Esophagus squamous epithelium (tissue), 5 donors: ENCODE data around the gene MFN1. TPM values are rescaled to one million over a fixed set of nuclear protein-coding genes. Genes with fewer than 3 reads are reported as not detected.

ENCODE experiments used
- DNase-seq: peaks from one replicate; lab custom pipeline; 2025; lab: John Stamatoyannopoulos, UW
- H3K27ac ChIP-seq, 4 donors: fragments of 200-600 bp; sonication (generic); one replicate each; pipeline ENCODE4 v1.5.1; 2016 to 2019; ENCODE audit warnings: mild to moderate bottlenecking in 1 of 4
- H3K27me3 ChIP-seq, 4 donors: fragments of 200-600 bp; sonication (generic); 1 replicate in 3 of 4; 2 replicates in 1 of 4; pipeline versions ENCODE4 v1.5.1 to v1.6.0; 2017 to 2021; ENCODE audit warnings: antibody characterized with exemption in 1 of 4
- H3K36me3 ChIP-seq, 3 donors: fragments of 200-600 bp; sonication (generic); one replicate each; pipeline ENCODE4 v1.5.1; 2016 to 2019
- H3K4me1 ChIP-seq, 3 donors: fragments of 200-600 bp; sonication (generic); one replicate each; pipeline ENCODE4 v1.5.1; 2017 to 2019
- H3K4me3 ChIP-seq, 4 donors: fragments of 200-600 bp; sonication (generic); 1 replicate in 3 of 4; 2 replicates in 1 of 4; pipeline ENCODE4 v1.5.1; 2016 to 2019; ENCODE audit warnings: mild to moderate bottlenecking in 2 of 4, moderate library complexity in 1 of 4
- H3K9me3 ChIP-seq, 3 donors: fragments of 200-600 bp; sonication (generic); one replicate each; pipeline ENCODE4 v1.5.1; 2016 to 2019
- CTCF ChIP-seq, 6 experiments: fragments of 450-650 bp in 4 of 6; fragments of 200-600 bp in 2 of 6; sonication (generic) in 2 of 6; IDR thresholded peaks; one replicate each; pipeline ENCODE4 v1.5.1; 2016 to 2019; ENCODE audit warnings: antibody characterized with exemption in 6 of 6, mild to moderate bottlenecking in 4 of 6, moderate library complexity in 4 of 6
- POLR2A ChIP-seq, 4 donors: fragments of 450-650 bp; IDR thresholded peaks; one replicate each; pipeline ENCODE4 v1.6.1; 2017; ENCODE audit warnings: antibody characterized with exemption in 4 of 4, mild to moderate bottlenecking in 4 of 4, moderate library complexity in 3 of 4
- WGBS, 2 donors: methylation state at CpG; one replicate each; pipeline ENCODE4 v1.1.5; 2018; 5-methylcytosine and 5-hydroxymethylcytosine counted together
- intact Hi-C: fragments of 100-400 bp; cut with DNase I; formaldehyde crosslinking; loops from one replicate; pipeline ENCODE4 v1.15.0; 2022
- total RNA-seq, 4 donors: library from RNA; depleted of rRNA; stranded (reverse); fragments of >200 nt; gene quantifications; one replicate each; pipeline ENCODE4 v1.1.0, GENCODE V29; 2016
- donor health status: DM: yes; HTN: yes; CAD: no.

MFN1 gene
- total RNA-seq, 4 donors from 2014 or later = 25.2 to 55.3 (median 38.2) TPM

- no peak for TF ChIP-seq POLR2A (IDR thresholded peaks at IDR 0.05)
- TF ChIP-seq CTCF (IDR thresholded peaks at IDR 0.05) = no peak
- 95 to 99% methylated on average over 6 of the region's 6 CpGs for WGBS, 2 donors
- no peak for DNase-seq
- intact Hi-C loops = no loop called here
- Histone ChIP-seq H3K4me1 (no peaks in the 10 kb centered on the region), H3K36me3 (peaks cover 3 to 93% (median 6%) of the 10 kb centered on the region in 3 donors), H3K27ac (no peak overlapping the region), H3K4me3 (no peak overlapping the region), H3K9me3 (no peaks in the 10 kb centered on the region), H3K27me3 (no peaks in the 10 kb centered on the region)
Observed at GRCh38 chr3:179373938-179374337, 26.4 kb downstream of the MFN1 start.

GRCh38 chr3:179375091-179375999 is 27.8 kb downstream of the MFN1 start:
- no peaks in the 10 kb centered on the region for H3K9me3 ChIP-seq
- intact Hi-C loops = no loop called here
- H3K27ac ChIP-seq = no peak overlapping the region
- H3K27me3 ChIP-seq = no peaks in the 10 kb centered on the region
- no peak overlapping the region for H3K4me3 ChIP-seq
- H3K36me3 ChIP-seq = peaks cover 10 to 93% (median 13%) of the 10 kb centered on the region in 3 donors
- H3K4me1 ChIP-seq = no peaks in the 10 kb centered on the region
- 86 to 90% methylated on average over 12 of the region's 12 CpGs for WGBS, 2 donors
- DNase-seq = no peak
- TF ChIP-seq POLR2A (IDR thresholded peaks at IDR 0.05) (no peak), CTCF (IDR thresholded peaks at IDR 0.05) (no peak)

GRCh38 chr3:179376474-179376873 is 29.0 kb downstream of the MFN1 start:
- no peak for TF ChIP-seq POLR2A (IDR thresholded peaks at IDR 0.05)
- TF ChIP-seq CTCF (IDR thresholded peaks at IDR 0.05) = no peak
- no peaks in the 10 kb centered on the region for H3K9me3 ChIP-seq
- WGBS, 2 donors = 91 to 94% methylated on average over 1 of the region's 1 CpG
- no peaks in the 10 kb centered on the region for H3K27me3 ChIP-seq
- peaks cover 10 to 93% (median 15%) of the 10 kb centered on the region in 3 donors for H3K36me3 ChIP-seq
- intact Hi-C loops = no loop called here
- no peak overlapping the region for H3K4me3 ChIP-seq
- DNase-seq = no peak
- no peak overlapping the region for H3K27ac ChIP-seq
- no peaks in the 10 kb centered on the region for H3K4me1 ChIP-seq

GRCh38 chr3:179391906-179392305 is 44.4 kb downstream of the MFN1 start:
- Histone ChIP-seq H3K27ac (no peak overlapping the region), H3K4me3 (no peak overlapping the region), H3K36me3 (peaks cover 5 to 90% (median 6%) of the 10 kb centered on the region in 3 donors), H3K4me1 (no peaks in the 10 kb centered on the region), H3K27me3 (no peaks in the 10 kb centered on the region), H3K9me3 (no peaks in the 10 kb centered on the region)
- intact Hi-C loops = no loop called here
- TF ChIP-seq POLR2A (IDR thresholded peaks at IDR 0.05) (no peak), CTCF (IDR thresholded peaks at IDR 0.05) (no peak)
- no peak for DNase-seq
- 83 to 88% methylated on average over 1 of the region's 1 CpG for WGBS, 2 donors

GRCh38 chr3:179398574-179399231 is 51.2 kb downstream of the MFN1 start:
- Histone ChIP-seq H3K9me3 (no peaks in the 10 kb centered on the region), H3K4me3 (no peak overlapping the region), H3K27ac (no peak overlapping the region), H3K36me3 (peaks cover 0 to 83% (median 4%) of the 10 kb centered on the region in 3 donors), H3K27me3 (no peaks in the 10 kb centered on the region), H3K4me1 (no peaks in the 10 kb centered on the region)
- DNase-seq = no peak
- intact Hi-C loops = no loop called here
- TF ChIP-seq CTCF (IDR thresholded peaks at IDR 0.05) (no peak), POLR2A (IDR thresholded peaks at IDR 0.05) (no peak)
- WGBS, 2 donors = 78 to 85% methylated on average over 2 of the region's 2 CpGs
